CD4-positive, alpha-beta T cell treated with Interferon gamma for 1 hour (primary cell): Measurements from ENCODE around the gene MIB2.
"Not testable (repeated sequence)": the region's sequence is repeated elsewhere in the genome, so short reads cannot be mapped to it uniquely, and the experiment has no call there.

Source experiments
- DNase-seq: peaks from one replicate; pipeline ENCODE4 v3.0.0-alpha.2; 2020

MIB2 gene

GRCh38 chr1:1615256-1616044 lies at the start of gene MIB2:
TSS of gene MIB2 (plus strand) at chr1:1615500. CDS start at chr1:1623453, 7,953 bp downstream.
- peak; percentile 99 for DNase-seq

DNA sequence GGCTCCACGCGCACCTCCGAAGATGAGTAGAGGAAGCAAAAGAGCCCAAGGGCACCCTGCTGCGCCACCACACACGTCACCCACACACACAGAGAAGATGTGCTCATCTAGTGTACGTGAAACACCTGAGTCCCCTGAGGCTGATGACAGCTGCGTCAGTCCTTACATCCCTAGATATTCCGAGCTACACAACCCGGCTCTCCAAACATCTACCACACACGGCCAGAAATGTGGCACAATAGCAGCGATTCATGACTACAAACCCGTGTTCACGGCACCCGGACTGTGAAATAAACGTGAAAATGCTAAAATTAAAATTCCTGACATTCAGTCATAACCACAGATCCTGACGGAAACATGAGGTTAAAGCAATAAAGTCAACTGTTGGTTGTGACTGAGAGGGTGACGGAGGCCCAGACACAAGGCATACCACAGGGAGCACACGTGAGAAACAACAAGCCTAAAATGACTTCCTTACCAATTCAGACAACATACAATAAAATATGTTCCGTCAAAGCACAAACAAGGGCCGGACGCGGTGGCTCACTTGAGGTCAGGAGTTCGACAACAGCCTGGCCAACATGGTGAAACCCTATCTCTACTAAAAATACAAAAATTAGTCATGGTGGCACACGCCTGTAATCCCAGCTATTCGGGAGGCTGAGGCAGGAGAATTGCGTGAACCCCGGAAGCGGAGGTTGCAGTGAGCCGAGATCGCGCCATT lies 48.0 kb upstream of the MIB2 start:
- no peak for DNase-seq

GRCh38 chr1:1567891-1568291 lies 47.4 kb upstream of the MIB2 start:
- no peak for DNase-seq

GRCh38 chr1:1569341-1569740 lies 46.0 kb upstream of the MIB2 start:
- no peak for DNase-seq

DNA sequence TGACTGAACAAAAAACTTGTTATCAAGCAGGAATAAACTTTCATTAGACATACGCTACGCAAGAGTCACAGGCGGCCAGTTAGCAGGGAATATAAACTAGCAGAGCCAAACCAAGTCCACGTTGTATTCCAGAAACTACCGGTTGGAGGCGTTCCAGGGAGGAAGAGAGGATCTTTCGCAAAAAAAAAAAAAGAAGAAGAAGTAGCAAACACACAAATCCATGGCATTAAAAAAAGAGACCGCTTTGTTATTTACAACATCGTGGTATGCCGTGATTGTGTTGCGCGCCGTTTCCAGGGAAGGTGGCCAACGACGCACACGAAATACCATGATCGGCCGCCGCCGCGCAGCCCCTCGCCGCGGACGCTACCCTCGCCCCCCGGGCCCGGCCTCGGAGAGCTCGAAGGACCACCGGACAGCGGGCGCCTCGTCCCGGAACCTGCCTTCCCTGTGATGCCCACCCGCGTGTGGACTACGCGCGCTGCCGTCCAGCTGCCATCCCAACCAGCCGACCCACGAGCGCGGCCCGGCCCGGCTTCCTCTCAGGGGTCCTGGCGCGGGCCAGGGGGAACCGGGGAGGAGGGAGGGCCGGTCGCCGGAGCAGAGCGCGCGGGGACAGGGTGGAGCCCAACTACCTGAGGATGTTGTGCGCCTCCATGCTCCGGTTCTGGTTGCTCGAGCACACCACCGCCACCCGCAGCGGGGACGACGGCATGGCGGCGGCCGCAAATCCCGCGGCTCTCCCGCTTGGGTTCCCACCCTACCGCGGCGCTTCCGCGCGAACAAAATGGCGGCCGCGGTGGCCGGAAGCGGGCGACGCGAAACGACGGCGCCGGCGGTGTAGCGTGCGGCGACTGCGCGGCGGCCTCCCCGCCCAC lies 41.2 kb upstream of the MIB2 start:
- peak; percentile 76 for DNase-seq

- peak; percentile 91 for DNase-seq
Observed at GRCh38 chr1:1574721-1575537, 40.4 kb upstream of the MIB2 start, which contains the start of gene SSU72. TSS of gene SSU72 (minus strand) at chr1:1574863. CDS start at chr1:1574557, 306 bp downstream.

DNA sequence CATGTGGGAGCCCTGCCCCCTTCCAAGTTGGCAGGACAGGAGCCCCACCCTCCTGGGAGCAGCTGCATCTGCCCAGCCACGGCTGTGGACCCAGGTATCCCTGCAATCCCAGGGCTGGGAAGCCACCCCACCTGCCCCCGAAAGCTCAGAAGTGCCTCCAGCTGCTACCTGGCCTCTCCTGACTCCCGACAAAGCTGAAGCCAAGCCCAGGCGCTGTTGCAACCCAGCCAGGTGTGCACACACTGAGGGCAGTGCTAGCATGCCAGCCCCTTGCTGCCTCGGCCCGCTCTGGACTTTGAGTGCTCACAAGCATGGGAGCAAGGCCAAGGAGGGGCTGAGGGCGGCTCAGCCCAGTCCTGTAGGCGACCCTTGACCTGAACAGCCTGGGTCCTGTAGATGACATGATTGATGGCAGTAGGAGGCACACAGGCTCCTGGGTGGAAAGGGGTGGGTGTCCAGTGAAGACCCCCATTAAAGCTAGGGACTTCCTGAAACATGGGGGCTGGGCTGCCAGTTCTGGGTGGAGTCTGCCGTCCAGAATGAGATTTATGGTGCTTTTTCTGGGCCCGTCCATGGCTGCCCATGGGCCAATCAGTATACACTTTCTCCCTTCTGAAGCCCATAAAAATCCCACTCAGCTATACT lies 37.8 kb upstream of the MIB2 start:
- DNase-seq, result no peak

DNA sequence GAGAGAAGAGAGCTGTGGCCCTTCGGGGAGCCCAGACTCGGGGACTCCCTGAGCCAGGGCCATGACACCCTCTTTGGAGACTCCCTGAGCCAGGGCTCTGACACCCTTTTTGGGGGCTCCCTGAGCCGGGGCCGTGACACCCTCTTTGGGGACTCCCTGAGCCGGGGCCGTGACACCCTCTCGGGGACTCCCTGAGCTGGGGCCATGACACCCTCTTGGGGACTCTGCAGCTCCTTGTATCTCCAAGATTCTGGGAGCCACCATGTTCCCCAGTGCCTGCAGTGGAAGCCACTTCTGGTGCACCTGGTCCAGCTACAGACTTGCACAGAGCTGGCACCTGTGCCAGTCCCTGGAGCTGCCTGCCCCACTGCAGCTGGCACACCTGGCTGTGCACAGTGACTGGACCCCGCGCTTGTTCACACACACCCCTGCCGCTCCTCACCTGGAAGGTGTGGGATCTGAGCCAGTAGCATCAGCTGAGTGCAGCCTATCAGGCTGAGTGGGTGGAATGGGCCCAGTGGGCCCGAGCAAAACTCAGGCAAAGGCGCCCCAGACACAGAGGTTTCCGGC lies 36.8 kb upstream of the MIB2 start:
- DNase-seq, result no peak

GRCh38 chr1:1582585-1583346 lies 32.5 kb upstream of the MIB2 start:
- no peak for DNase-seq

GRCh38 chr1:1583347-1584010 lies 31.8 kb upstream of the MIB2 start:
- DNase-seq, result no peak

DNA sequence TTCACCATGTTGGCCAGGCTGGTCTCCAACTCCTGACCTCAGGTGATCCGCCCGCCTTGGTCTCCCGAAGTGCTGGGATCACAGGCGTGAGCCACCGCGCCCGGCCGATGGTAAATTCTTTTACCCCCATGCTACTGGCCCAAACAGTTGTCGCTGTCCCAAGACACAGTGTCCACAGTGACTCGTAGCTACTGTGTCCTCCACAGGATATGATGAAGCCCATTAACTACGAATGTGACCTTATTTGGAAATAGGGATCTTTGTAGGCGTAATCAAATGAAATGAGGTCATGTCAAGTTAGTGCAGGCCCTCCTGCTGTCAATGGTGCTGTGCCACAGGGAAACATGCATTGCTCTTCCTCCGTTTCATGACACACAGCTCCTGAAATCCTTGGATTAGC lies 23.8 kb upstream of the MIB2 start:
- DNase-seq, result no peak

DNA sequence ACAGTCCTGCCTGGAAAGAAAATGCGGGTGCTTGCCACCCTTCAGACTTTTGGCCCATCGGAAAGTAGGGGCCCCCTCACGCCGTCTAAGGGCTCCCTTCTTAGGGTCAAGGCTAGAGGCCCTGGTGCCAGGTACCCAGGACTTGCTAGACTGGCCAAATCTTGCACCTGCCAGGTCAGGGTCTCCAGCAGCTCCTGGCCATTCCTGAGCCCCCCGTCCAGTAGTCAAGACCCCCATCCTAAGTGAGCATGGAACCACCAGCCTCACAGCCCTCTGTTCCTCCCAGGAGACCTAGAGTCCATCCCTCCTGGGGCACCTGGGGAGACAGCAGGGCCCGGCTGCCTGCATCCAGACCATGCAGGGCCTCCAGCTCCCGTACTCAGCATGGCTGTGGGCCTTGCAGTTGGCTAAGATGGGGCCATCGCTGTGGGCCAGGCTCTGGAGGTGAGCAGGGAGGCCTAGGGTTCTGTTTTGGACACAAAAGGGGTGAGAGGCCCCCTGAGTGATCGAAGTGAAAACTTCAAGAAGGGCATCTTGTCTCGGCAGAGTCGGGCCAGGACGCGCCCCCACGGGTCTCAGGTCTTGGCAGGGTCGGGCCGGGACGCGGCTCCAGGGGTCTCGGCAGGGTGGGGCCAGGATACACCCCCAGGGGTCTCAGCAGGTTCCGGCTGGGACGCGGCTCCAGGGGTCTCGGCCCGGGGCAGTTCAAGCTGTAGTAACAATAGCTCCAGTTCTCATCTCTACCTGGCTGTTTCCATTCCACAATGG lies 21.3 kb upstream of the MIB2 start:
- DNase-seq, result no peak

GRCh38 chr1:1594602-1595260 lies 20.6 kb upstream of the MIB2 start:
- no peak for DNase-seq

GRCh38 chr1:1595341-1595740 lies 20.0 kb upstream of the MIB2 start:
- DNase-seq, result not testable (repeated sequence)

DNA sequence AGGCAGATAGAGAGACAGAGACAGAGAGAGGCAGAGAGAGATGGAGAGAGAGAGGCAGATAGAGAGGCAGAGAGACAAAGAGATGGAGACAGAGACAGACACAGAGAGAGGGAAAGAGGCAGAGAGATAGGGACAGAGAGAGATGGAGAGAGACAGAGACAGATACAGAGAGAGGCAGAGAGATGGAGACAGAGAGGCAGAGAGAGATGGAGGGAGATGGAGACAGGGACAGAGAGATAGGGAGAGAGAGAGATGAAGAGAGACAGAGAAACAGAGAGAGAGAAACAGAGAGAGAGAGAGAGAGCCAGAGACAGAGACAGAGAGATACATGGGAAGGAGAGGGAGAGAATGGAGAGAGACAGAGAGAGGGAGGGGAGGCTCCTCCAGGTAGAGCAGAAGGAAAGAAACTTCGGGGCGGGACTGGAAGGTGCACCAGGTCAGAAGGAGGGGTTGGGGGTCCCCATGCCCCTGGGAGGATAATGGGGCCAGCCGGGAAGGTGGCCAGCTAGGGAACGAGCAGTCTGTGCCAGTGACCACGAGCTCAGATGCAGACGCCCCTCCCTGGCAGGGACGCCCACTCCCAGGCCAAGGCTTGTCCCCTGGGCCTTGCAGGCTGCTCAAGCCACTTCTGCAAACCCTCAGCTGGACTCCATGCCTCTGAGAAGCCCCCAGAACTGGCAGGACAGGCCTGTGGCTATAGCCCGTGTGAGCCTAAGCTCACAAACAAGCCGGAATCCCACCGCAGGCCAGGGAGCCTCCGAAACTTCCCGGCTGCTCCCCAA lies 18.6 kb upstream of the MIB2 start:
- DNase-seq, result no peak

GRCh38 chr1:1597275-1597930 lies 17.9 kb upstream of the MIB2 start:
- no peak for DNase-seq

DNA sequence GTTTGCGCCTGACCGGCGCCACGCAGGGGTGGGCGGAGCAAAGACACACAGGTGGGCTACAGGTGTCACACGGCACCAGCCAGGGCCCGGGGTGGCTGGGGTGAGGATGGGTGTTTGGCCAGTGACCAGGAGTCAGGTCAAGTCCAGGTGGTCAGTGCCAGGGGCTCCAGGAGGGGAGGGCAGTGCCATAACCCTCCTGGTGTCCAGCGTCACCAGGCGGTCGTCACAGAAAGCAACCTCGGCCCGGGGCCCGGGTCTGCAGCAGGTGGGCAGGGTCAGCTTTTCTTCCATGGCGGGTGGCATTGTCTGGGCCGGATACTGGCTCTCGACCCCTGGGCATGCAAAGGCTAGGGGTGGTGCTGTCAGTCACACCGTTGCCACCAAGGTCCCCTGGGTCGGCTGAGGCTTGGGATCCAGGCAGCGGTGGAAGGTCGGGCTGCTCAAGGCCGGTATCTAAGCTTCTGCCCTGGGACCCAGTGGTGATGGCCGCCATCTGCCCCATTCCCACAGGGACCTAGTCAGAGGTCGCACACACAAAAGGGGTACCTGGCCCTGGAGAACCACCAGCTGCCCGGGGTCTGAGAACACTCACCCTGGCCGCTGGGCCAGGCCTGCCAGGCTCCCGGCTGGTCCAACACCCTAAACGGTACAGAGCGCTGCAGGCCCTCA lies 17.1 kb upstream of the MIB2 start:
- no peak for DNase-seq
